ENCODE data around the gene TJP3.

Gene TJP3

GRCh38 chr19:3793799-3794198, 85.6 kb downstream of the TJP3 start:
- TF ChIP-seq EZH2 (optimal IDR thresholded peaks at IDR 0.05; ENCODE audit: low read depth, low read length) (no peak), EZH2phosphoT487 (IDR thresholded peaks at IDR 0.05; ENCODE audit: low read length) (no peak), CTCF (IDR thresholded peaks at IDR 0.05; ENCODE audit: low read length) (no peak)
- no peaks in the 10 kb centered on the region for H3K36me3 ChIP-seq (replicated peaks; ENCODE audit: insufficient read depth, low read length)
- H3K9ac ChIP-seq (ENCODE audit: low read length) = no peak overlapping the region
- H3K9me2 ChIP-seq (replicated peaks; ENCODE audit: insufficient read depth, low read length) = no peaks in the 10 kb centered on the region
- no peaks in the 10 kb centered on the region for H3F3A ChIP-seq (ENCODE audit: insufficient read depth, low read length)
- no peaks in the 10 kb centered on the region for H3K79me2 ChIP-seq (ENCODE audit: low read length)
- no peak overlapping the region for H3K27ac ChIP-seq (ENCODE audit: low read length)
- no peak for DNase-seq
- H3K4me1 ChIP-seq (ENCODE audit: low read length) = no peaks in the 10 kb centered on the region
- H3K27me3 ChIP-seq (replicated peaks; ENCODE audit: insufficient read depth, low read length) = peaks cover 93% of the 10 kb centered on the region
- no peaks in the 10 kb centered on the region; the same call in 1 of the 2 replicates for H4K20me1 ChIP-seq (ENCODE audit: insufficient read depth, low read length)
- no peak overlapping the region for H2AFZ ChIP-seq (ENCODE audit: low read length)
- H3K4me2 ChIP-seq (ENCODE audit: low read depth, low read length) = no peak overlapping the region
- H3K9me3 ChIP-seq (replicated peaks; ENCODE audit: insufficient read depth, low read length) = no peaks in the 10 kb centered on the region
- H3K4me3 ChIP-seq (ENCODE audit: low read length) = no peak overlapping the region

GRCh38 chr19:3796358-3796757, 88.2 kb downstream of the TJP3 start:
- Histone ChIP-seq H3K36me3 (replicated peaks; ENCODE audit: insufficient read depth, low read length) (no peaks in the 10 kb centered on the region), H4K20me1 (ENCODE audit: insufficient read depth, low read length) (no peaks in the 10 kb centered on the region; the same call in 1 of the 2 replicates), H3K27ac (ENCODE audit: low read length) (no peak overlapping the region; the same call in 1 of the 2 replicates), H3K9me3 (replicated peaks; ENCODE audit: insufficient read depth, low read length) (no peaks in the 10 kb centered on the region), H3K9me2 (replicated peaks; ENCODE audit: insufficient read depth, low read length) (no peaks in the 10 kb centered on the region), H3F3A (ENCODE audit: insufficient read depth, low read length) (no peaks in the 10 kb centered on the region), H2AFZ (ENCODE audit: low read length) (no peak overlapping the region), H3K79me2 (ENCODE audit: low read length) (no peaks in the 10 kb centered on the region), H3K4me2 (ENCODE audit: low read depth, low read length) (no peak overlapping the region), H3K27me3 (replicated peaks; ENCODE audit: insufficient read depth, low read length) (peaks cover 92% of the 10 kb centered on the region), H3K9ac (ENCODE audit: low read length) (no peak overlapping the region), H3K4me1 (ENCODE audit: low read length) (no peaks in the 10 kb centered on the region), H3K4me3 (ENCODE audit: low read length) (no peak overlapping the region)
- TF ChIP-seq EZH2 (optimal IDR thresholded peaks at IDR 0.05; ENCODE audit: low read depth, low read length) = no peak
- TF ChIP-seq CTCF (IDR thresholded peaks at IDR 0.05; ENCODE audit: low read length) = no peak
- no peak for TF ChIP-seq EZH2phosphoT487 (IDR thresholded peaks at IDR 0.05; ENCODE audit: low read length)
- DNase-seq = no peak

- peaks cover 92% of the 10 kb centered on the region for H3K27me3 ChIP-seq (replicated peaks; ENCODE audit: insufficient read depth, low read length)
- H3K4me2 ChIP-seq (ENCODE audit: low read depth, low read length) = no peak overlapping the region
Measured at GRCh38 chr19:3798137-3798536, 90.0 kb downstream of the TJP3 start.

More at GRCh38 chr19:3798137-3798536, 90.0 kb downstream of the TJP3 start:
- no peak overlapping the region for H3K27ac ChIP-seq (ENCODE audit: low read length)
- no peak overlapping the region for H2AFZ ChIP-seq (ENCODE audit: low read length)
- no peak overlapping the region for H3K4me3 ChIP-seq (ENCODE audit: low read length)
- no peaks in the 10 kb centered on the region for H3K4me1 ChIP-seq (ENCODE audit: low read length)
- no peaks in the 10 kb centered on the region for H3K79me2 ChIP-seq (ENCODE audit: low read length)
- no peaks in the 10 kb centered on the region for H3K9me2 ChIP-seq (replicated peaks; ENCODE audit: insufficient read depth, low read length)
- no peaks in the 10 kb centered on the region for H3F3A ChIP-seq (ENCODE audit: insufficient read depth, low read length)
- no peak overlapping the region for H3K9ac ChIP-seq (ENCODE audit: low read length)
- H3K9me3 ChIP-seq (replicated peaks; ENCODE audit: insufficient read depth, low read length) = no peaks in the 10 kb centered on the region
- H4K20me1 ChIP-seq (ENCODE audit: insufficient read depth, low read length) = no peaks in the 10 kb centered on the region; the same call in 1 of the 2 replicates
- H3K36me3 ChIP-seq (replicated peaks; ENCODE audit: insufficient read depth, low read length) = no peaks in the 10 kb centered on the region
- TF ChIP-seq EZH2phosphoT487 (IDR thresholded peaks at IDR 0.05; ENCODE audit: low read length) (no peak), CTCF (IDR thresholded peaks at IDR 0.05; ENCODE audit: low read length) (no peak), EZH2 (optimal IDR thresholded peaks at IDR 0.05; ENCODE audit: low read depth, low read length) (no peak)
- DNase-seq = no peak
